GM21447 (cell line): ENCODE measurements around the gene GAS2L3.
"Not testable (repeated sequence)": the region's sequence is repeated elsewhere in the genome, so short reads cannot be mapped to it uniquely, and the experiment has no call there.

Experiments
- ATAC-seq: cut with Tn5 transposase; IDR thresholded peaks from one replicate; pipeline ENCODE4 v1.9.1; 2021; ENCODE audit not compliant: unreplicated experiment

The GAS2L3 gene

DNA sequence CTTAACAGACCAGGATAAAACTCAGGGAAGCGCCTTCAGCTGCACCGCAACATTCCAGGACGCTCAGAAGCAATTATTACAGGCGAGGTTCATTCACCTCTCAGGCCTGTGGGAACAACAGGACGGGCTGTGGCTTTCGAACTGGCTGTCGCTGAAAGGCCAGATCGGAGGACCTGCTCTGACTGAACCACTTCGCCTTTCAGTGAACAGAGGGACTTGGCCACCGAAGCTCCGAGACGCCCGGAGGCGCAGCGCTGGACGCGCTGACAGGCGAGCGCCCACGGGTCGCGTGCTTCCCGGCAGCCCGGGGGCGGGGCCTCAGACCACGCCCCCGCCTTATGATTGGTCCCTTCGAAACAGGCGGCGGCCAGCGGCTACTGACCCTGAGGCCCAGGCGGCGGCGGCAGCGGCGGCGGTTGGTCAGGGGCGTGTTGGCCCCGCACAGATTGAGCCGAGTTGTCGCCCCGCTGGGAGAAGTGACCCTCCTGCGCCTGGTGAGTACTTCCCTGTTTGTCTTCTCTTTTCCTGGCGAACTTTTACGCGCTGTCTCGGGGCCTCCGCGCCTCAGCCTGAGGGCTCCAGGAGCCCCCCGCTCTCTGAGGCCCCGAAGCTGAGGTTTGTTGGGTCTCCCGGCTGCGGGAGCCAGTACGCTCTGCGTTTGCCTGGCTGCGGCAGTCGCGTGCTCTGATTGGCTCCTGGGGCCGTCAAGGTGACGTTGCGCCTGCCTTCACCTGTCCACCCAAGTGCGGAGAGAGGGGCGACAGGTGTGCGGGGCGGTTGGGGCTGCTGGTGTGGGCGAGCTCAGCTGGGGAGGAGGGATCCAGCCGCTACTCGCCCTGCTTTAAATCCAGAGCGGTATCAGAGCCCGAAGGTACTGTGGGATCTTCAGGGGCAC lies at the start of gene GAS2L3:
TSS of gene GAS2L3 (plus strand) at position 393 of the 895 bp plus-strand sequence. CDS start 21,221 bp downstream, outside the sequence.
- ATAC-seq: peak; percentile 97

DNA sequence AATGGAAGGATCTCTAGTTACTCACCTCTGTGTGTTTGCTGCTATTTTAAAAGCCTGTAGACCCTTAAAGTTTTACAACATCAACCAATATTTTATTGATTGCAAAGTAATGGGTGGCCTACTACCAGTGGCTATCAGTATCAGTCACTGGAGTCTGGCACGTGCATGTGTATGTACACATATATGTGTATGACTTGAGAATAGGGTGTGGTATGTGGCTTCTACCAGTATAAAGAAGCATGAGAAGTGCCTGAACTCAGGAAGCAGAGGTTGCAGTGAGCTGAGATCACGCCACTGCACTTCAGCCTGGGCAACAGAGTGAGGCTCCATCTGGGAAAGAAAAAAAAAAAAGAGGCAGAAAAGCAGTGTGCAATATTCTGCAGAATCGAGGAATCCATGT lies 45.5 kb upstream of the GAS2L3 start:
- no peak for ATAC-seq

DNA sequence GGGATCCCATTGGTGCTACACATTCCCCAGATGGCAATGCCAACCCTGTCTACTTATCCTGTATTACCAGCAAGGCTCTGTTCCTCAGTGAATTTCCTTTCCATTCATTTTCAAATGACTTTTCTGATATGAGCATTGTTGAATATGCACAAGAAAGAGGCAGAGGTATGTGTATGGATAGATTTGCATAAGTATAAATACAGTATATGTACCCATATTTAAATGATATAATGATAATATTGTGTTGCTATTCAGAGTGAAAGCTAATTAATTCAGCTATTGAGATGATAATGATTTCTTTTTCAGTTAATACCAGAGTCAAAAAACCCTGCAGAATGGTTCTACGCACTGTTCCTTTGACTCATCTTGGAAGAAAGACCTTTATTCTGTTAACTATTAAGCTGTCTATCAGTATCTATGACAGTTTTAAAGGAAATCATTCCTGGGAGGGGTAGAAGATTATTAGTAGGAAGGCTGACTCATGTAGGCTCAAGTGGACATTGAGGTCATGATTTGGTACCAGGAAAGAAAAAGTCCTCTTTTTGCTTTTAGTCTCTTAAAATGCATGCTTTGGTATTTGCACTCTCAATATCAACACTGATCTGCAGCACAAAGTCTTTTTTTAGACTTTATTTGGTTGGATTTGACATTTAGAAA lies 44.9 kb upstream of the GAS2L3 start:
- ATAC-seq: no peak

DNA sequence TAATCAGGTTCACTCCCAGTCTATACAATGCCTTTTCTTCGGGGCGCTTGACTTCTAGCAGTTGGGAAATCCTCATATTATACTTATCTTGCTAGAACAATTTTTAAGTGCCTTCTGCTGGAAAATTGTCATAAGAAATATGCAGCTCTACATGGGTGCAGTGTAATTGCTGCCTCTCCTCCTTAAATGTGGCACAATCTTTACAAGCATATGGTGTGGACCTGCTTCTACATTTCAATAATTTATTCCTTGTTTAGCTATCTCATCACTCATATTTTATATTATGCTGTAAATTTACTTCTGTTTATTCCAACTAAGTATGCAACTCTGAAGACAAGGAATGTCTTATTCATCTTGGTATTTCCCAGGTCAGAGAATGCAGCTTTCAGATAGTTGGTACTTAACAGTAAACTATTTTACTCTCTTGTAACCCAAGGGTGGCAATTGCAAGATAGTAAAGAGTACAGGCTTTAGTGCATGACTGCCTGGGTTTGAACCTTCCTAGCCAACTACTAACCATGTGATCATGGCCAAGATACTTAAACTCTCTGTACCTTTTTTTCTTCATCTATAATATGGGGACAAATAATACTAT lies 43.6 kb upstream of the GAS2L3 start:
- no peak for ATAC-seq

DNA sequence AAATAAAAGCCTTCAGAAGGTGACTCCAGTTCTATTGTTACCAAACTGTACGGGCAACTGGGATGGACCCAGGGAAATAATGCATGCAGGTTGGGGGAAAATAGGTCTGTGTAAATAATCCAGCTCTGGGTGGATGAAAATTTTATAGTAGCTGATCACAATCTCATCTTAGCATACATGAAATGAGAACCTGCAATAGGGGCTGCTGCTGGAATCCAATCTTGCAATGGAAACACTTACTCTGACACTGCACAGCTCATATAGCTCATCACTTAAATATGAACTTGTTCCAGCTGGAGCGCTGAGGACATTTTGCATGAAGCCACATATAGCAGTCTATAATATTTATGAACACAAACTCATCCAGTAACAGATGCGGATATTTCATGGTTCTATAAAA lies 40.1 kb upstream of the GAS2L3 start:
- ATAC-seq: no peak

DNA sequence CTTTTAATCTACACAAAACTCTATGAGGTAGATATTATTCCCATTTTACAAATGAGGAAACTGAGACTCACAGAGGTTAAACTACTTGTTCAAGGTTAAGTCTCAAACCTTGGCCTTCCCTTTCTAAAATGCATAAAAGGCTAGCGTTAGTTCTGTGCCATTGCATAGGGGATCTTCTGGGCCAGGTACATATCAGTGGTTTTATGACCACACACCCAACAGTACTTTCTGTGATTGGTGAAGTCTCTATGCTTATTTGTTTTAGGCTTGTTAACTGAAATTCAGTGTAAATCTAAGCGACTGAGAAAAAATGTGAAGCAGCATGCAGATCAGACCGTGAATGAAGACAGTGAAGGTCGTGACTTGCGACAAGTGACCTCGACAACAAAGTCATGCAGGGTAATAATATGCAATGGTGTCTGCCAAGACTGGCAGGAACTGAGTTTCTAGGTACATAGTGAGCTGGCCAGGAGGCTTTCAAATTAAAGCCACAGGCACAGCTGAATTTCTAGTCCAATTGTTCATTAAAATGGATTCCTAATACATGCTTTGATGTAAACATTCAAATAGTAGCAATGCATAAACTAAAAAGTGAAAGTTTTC lies 38.8 kb upstream of the GAS2L3 start:
- no peak for ATAC-seq

DNA sequence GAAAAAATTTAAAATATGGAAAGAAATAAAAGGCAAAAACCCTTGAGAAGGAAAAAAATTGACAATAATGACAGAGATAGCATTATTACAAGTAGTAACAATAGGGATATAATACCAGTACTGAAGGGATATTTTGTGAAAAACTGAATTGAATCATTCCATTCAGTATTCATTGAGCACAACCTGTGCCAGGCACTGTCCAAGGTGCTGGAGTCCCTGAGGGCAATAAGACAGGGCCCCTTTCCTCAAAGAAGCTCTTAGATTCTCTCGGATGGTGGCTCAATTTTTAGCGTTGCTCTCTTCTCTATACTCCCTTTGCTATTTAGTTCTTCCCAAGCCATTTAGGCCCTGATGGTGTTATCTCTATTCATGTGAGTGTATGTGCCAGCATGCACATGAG lies 34.3 kb upstream of the GAS2L3 start:
- ATAC-seq: no peak

DNA sequence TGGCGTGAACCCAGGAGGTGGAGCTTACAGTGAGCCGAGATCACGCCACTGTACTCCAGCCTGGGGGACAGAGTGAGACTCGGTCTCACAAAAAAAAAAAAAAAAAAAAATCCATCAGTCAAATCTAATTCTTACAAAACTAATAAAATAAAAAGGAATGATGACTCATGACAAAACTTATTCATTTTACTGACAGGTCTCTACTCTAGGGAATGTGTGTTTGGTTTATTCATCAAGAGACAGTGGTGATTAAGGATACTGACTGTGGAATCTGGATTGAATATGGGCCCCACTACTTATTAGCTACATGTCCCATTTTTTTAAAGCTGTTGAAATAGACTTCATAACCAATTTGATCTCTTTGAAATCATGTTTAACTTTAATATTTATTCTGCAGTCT lies 29.3 kb upstream of the GAS2L3 start:
- no peak for ATAC-seq

DNA sequence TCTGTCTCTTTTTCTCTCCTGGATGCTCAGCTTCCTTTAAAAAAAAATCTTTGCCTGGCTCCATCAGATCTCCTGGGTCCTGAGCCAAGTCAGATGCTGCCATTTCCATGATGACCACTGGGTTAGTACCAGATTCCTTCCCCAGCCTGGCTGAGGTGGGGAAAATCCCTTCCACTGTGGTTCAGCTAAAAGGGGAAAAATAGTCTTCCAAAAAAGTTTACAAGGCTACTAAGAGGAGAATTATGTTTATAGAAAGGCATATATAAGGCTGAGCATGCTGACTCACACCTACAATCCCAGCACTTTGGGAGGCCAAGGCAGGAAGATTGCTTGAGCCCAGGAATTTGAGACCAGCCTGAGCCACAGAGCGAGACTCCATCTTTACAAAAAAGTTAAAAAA lies 28.4 kb upstream of the GAS2L3 start:
- no peak for ATAC-seq

DNA sequence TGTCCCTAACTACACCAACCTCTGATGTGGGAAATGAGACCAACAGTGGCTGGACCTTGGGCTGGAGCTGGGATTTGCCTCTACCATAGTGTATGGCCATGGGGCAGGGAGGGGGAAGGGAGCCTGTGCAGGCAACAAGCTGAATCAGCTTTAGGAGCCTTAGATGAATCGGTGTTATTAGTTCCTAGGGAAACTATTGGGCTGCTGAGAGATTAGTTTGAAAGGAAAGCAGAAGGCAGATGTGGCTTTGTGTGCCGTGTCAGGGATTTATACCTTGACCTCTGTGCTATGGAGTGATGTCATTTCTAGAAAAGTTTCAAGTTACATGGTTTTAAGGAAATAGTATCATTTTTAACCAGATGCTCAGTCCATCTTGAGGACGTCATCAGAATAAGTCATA lies 19.5 kb upstream of the GAS2L3 start:
- ATAC-seq: no peak

DNA sequence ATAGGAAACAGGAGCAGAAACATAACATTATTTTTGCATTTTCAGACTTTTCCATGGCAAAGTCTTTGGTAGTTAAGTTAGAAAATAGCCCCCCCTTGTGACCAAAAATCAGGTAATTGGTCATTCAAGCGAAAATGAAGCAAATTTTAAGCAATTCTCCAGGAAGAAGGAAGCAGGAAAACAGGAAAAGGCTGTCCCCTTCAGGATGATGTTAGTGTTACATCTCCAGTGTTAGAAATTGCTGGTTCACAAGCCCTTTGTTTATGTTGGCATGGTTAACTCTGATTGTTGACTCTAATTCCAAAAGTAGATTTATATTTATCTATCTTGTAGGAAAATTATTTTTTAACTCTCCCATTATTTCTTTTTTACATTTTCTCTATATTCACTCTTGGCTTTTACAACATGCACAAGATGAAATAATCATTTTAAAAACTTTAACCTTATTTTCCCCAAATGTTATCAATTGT lies 18.8 kb upstream of the GAS2L3 start:
- ATAC-seq: no peak

DNA sequence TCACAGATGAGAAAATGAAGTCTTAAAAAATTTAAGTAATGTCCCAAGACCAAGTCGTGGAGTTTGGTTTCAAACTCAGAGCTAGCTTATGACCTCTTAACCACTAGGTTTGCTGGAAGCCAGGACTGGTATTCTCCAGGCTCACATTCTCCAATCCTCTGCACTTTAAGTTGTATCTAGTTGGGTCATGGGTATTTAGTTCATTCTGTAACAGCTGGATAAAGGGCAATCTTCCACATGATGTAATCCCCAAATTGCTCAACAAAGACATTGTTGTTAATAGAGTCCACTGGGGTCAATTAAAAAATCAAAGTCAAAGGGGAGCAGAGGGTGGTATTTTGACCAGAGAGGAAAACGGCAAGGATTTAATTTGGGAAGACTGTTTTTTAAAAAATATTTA lies 17.8 kb upstream of the GAS2L3 start:
- no peak for ATAC-seq

DNA sequence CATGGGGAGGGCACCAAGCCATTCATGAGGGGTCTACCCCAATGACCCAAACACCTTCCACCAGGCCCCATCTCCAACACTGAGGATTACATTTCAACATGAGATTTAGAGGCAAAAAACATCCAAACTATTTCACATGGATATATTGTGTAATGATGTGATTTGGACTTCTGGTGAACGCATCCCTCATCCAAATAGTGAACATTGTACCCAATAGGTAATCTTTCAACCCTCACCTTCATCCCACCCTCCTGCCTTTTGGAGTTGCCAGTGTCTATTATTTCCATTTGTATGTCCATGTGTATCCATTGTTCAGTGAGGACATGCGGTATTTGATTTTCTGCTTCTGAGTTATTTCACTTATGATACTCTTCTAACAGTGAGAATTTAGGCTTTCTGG lies 16.1 kb upstream of the GAS2L3 start:
- no peak for ATAC-seq

DNA sequence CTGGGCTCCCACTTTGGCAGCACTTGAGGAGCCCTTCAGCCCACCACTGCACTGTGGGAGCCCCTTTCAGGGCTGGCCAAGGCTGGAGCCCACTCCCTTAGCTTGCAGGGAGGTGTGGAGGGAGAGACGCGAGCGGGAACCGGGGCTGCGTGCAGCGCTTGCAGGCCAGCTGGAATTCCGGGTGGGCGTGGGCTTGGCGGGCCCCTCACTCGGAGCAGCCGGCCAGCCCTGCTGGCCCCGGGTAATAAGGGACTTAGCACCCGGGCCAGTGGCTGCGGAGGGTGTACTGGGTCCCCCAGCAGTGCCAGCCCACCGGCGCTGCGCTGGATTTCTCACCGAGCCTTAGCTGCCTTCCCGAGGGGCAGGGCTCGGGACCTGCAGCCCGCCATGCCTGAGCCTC lies 14.2 kb upstream of the GAS2L3 start:
- not testable (repeated sequence) for ATAC-seq

DNA sequence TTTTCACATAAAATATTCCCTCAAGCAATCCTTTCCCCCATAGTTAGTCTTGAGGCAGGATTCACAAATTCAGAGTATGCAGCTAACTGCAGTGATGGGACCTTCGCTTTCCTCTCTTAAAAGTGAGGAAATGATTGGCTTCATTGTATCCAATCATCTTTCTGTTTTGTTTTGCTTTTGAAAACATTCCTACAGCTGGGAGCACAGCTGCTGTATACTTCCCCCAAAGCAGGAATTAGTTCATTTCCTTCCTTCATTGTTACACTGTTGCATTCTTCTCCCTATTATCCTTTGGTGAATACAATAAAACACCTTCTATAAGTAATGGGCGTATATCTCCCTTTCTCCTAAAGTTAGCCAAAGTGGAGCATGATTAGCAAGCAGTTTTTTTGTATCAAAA lies 9.4 kb upstream of the GAS2L3 start:
- ATAC-seq: no peak

DNA sequence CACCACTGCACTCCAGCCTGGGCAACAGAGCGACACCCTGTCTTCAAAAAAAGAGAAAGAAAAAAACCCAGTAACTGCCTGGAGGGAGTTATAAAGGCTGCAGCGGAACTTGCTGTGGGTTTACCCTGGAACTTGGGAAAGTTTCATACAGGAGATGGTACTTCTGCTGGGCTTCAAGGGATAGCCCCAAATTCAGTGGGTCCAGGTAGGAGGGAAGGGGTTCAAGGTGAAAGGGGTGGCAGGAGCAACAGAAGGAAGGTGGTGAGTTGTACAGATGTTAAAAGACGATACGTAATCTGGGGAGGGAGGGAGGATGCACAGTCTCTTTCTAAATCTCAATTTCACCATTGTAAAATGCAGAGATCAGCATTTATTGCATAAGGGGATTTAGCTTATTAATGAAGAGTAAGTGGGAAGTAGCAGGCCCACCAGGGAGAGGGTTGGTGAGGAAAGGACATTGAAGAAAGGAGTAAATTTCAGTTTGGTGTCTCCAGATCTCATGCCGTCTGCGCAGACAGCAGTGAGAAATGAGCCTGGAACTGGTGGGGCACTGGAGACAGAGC lies 8.5 kb upstream of the GAS2L3 start:
- no peak for ATAC-seq

DNA sequence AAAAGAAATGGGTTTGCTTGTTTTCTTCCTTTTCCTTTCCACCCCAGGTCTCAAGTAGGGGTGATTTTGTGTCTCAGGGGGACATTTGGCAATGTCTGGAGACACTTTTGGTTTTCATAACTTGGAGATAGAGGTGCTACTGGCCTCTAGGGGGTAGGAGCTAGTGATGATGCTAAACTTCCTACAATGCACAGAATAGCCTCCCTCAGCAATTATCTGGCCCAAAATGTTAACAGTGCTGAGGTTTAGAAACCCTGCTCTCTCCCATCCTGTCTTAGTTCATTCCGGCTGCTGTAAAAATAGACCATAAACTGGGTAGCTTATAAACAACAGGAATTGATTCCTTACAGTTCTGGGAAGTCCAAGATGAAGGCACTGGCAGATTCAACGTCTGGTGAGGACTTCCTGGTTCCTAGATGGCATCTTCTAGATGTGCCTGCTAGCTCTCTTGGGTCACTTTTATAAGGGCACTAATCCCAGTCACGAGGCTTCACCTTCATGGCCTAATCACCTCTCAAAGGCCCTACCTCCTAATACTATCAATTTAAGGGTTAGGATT lies 7.4 kb upstream of the GAS2L3 start:
- no peak for ATAC-seq

DNA sequence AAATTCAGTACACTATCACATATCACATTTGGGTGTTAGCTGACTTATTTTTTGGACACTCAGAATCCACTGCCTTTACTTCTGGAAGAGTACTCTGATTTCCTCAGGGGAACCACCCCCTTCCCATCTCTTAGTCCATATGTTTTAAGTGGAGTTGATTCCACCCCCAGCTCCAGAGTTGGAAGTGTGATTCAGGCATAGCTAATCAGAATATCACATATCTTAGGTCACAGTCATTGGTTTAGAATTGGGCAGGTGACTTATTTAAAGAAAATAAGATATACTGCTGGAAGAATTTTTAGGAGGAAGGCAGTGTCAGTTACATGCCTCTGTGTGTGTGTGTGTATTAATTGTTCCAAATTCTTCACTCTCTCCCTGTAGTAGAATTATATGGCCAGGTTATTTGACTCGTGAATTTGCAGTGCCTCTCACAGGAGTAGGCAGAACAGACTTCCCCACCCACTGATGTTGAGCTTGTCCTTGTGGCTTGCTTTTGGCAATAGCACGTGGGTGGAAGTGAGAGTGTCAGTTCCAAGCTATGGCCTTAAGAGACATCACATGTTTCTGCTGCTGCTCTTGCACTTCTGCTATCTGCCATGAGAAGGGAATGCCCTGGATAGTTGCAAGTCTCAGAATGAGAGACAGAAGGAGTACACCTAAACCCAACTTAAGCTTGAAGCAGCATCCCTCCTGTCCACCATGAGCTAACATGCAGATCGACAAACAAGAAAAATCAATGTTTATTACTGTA lies 6.4 kb upstream of the GAS2L3 start:
- peak; percentile 97 for ATAC-seq

DNA sequence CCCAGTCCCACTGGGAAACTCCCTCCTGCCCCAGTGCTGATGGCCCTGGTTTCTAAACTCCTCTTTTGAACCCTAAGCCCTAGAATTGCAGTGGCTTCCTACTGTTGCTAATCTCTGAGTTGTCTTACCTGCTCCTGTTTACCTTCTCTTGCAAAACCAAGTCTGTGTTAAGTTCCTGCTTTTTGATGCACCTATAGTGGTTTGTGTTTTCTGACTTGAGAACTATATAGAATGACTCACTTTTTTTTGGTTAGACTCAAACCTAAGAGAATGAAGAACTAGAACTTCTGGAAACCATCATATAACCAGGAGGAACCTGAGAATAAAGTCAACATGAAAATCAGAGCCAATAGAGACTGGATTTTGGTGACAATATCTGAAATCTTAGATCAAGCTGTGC lies 5.5 kb upstream of the GAS2L3 start:
- ATAC-seq: peak; percentile 28

DNA sequence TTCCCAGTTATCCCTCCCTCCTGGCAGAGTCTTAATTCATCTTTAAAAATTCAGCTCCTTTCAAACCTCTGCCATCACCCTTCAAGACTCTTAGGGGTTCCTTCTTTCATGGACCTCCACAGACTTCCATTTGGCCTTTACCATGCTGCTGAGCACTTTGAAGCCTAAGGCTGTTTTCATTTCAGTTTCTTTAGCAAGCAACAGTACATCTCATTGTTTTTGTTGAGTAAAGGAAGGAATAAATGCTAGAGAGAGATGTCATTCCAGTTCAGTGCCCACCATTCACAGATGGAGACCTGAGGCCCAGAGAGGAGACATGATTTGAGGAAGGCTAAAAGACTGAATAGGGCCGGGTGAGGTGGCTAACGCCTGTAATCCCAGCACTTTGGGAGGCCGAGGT lies 1.3 kb upstream of the GAS2L3 start:
- no peak for ATAC-seq
